Stimulated activated CD4-positive, alpha-beta T cell treated with anti-CD3 and anti-CD28 coated beads, Interleukin-1b, Interleukin-23, amount 100 ng/mL, for 48 hours (primary cell): ENCODE measurements around the gene COA1.
"Not testable (repeated sequence)": the region's sequence is repeated elsewhere in the genome, so short reads cannot be mapped to it uniquely, and the experiment has no call there.

ENCODE experiments used
- DNase-seq: peaks from one replicate; pipeline ENCODE4 v3.0.0-alpha.2; 2020

Gene COA1

DNA sequence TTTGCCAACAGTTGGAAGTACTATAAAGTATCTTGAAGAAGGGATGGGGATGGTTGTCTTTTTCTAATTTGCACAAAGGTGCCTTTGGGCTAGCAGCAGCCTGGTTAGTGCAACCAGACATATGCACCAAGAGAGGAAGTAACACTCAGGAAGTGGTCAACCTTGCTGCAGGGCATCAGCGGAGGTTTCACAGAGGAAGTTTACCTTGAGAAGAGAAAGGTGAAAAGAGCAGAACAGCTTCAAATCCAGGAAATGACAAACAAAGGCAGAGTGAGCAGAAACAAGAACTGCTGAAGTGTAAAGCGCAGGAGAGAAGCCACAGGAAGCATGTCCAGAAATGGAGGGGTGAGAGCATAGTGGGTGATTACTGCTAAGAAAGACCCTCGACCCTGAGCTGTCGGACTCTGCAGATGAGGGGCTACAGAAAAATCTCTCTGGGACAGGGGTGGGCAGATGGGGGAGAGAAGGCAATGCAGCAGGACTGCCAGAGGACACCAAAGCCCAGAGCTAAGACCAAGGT is 79.5 kb downstream of the COA1 start:
- peak; percentile 68 for DNase-seq

- DNase-seq = peak; percentile 76
These were observed 80.6 kb downstream of the COA1 start for GRCh38 chr7:43648473-43649406.

DNA sequence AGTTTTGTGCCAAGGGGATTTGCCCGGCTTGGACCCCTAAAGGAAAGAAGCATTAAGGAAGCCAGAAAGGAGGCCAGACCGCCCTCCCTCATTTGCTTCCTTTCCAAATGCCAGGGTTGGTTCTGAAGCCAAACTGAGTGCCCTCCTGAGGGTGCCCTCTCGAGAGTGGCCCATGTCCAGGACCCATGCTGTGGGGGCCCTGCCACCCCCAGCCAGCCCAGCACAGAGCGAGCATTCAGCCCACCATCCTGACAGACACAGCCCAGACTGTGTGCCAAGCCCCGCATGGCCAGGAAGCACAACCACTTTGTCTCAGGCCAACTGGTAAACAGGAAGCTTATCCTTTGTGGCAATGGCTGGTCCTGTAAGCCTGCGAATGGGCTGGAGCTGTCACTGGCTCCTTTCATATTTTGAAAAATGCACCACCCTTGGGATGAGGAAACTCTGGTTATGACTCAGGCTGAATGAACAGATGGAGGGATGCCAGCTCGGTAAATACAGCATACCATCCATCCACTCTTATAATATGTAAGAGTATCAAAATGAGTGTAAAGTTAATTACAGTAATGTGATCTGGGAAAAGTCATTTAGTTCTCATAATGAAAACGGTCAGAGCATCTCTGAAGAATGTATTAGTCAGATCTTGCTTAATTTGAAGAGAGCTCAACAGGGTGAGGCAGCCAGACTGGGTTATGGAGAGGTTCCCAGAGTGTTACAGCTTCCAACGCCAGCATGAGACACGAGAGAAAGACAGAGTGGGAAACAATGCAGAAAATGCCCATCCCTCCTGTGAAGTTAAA is 81.5 kb downstream of the COA1 start:
- peak; percentile 75 for DNase-seq

DNA sequence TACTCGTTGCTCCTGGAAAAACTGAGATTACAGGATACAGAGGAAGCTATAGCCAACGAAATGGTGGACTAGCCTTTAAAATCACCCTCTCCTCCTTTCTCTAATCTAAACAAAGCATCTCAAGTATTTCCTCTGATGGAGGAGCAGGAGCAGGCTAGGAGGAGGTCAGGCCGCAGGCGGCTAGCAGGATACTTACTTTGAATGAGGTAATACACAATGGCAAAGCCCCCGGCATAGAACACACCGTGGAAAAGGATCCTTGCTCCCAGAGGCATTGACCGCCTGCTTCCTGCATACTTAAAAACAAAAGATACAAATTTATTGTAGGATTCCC is 82.0 kb downstream of the COA1 start:
- no peak for DNase-seq

GRCh38 chr7:43646603-43647338 is 82.6 kb downstream of the COA1 start:
- DNase-seq = no peak

DNA sequence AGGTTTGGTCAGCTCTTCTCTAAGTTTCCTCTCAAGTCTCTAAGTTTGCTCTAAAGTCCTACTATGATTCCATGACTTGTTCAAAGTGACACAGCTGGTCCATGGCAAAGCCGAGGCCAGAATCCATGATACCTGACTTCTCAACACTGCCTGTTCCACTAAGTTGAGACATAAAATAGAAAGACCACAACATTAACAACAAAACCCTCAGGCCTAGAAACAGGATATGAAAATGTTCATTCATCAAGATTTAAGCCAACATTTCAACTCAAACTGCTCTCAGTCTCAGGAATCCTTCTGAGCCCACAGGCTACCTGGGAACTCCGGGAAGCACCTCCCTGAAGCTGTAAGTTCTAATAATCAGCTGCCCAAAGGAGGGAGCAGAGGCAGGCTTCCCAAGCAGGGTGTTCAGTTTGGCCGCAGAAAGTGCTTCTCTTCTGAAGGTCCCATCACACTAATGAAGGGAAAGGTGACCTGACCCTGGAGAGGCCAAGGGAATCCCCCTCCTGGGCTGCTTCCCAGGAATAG is 83.6 kb downstream of the COA1 start:
- no peak for DNase-seq

DNA sequence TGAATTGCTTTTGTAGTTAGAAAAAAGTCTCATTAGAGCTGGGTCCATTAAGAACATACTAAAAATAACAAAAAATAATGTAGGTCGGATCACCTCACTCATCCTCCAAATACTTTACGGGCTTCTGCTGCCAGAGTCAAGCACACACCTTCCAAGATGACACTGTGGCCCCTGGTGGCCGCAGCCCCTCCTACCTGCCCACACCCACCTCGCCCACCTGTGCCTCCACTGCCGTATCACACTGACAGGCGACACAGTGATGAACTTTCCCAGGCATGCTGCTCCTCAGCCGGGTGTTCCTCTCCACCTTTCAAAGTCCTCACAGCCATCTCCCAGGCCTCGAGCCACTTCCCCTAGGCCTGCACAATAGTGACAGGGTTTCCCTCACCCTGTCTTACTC is 85.5 kb downstream of the COA1 start:
- DNase-seq = no peak

DNA sequence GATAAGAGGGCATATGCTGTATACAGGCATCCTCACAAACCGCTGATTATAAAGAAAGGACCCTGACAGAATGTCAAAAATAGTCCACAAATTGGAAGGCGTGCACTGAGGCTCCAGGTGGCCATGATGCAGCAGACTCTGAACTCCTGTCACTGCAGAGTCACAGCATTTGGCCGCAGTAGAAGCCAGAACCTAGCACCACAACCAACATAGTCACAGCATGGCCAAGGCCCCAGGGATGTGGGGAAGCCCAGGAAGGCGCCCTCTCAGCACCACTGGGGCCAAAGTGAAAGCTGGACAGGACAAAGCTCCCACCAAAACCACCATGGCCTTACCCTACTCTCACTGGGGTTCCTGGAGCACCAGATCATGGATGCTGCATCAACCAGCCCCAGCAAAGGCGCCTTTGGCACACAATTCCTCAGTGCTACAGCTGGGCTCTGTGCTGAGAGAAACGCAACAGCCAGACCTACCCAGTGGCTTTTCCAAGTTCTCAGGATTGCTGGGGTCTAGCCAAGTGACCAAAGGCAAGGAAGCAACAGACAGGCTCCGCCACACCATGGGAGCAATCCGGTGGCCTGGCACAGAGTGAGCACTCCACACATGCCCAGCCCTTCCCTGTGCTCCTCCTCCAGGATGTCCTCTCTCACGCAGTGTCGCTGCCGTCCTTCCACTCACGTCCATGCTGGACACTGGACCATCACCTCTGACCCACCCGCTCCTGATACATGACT is 86.3 kb downstream of the COA1 start:
- DNase-seq = no peak

DNA sequence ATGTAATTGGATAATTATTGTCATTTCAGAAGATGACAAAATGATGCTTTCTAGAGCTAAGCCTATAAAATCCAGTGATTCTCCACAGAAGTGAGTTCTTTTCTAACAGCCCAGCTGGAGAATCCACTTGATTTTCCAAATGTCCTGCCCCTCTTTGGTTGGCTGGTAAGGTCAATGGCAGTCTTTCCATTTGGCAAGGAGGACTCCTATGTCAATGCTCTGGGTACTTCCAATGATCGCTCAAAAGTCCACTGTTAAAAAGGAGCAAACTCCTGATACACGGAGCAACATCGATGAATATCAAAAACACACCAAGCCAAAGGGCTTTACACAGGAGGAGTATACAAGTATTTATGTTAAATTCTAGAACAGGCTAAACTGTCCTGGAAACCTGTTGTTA is 88.6 kb downstream of the COA1 start:
- no peak for DNase-seq

DNA sequence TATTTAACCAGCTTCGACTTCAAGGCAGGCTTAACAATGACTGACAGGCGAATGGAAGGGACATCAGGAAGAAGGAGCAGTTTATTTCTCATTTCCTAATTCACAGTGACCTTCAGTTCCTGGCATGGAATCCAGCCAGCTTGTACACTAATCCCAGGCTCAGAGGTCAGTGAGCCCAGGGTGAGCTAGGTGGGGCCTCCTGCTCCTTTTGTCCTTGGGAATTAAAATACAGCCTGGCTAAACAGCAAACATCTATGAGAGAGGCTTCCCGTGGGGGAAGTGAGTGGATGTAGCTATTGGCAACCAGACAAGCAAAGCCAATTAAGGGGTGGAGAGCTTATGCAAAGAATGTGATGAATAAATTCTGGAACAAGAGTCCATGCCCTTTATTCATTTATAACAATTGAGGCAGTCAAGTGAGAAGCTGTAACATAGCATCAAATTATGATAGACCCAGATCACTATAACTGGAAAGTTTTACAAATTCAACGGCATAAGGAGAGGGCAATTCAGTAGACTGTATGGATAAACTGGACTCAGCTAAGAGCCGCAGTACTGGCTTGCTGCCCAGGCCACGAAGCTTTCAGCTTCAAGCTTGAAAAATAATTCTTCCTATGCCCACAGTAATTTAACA is 89.3 kb downstream of the COA1 start:
- no peak for DNase-seq

DNA sequence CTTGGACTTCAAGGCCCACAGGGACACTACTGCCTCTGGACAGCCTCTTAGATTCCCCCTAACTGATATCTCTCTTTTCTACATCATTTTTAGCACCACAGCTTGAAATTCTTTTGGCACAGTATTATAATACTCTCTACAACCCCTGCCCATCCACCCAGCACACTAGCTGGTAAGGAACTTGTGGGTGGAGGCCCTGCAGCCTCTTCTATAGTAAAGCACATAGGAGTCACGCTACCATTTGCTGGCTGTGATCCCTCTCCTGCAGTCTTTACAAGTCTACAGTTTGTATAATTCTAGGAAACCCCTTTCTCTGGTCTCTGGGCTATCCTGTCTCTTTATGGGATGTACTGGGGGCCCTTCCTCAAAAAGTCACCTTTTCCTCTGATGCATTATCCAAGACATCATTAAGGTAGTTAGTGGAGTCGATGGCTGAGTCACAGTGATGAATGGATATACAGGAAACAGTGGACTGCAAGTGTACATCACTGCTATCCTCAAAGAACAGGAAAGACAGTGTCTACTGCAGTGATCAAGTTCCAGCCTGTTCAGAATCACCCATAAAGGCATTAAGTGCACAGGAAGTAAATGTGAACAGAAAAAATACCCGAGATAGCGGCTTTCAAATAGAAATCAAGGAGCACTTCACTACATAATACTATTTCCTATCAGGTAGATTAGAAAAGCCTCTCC is 92.1 kb downstream of the COA1 start:
- DNase-seq = no peak

- DNase-seq = no peak
These were observed 93.2 kb downstream of the COA1 start for GRCh38 chr7:43636093-43636492.

- no peak for DNase-seq
These were observed 94.9 kb downstream of the COA1 start for GRCh38 chr7:43634384-43634783.

GRCh38 chr7:43632746-43633145 is 96.6 kb downstream of the COA1 start:
- no peak for DNase-seq

- no peak for DNase-seq
These were observed 97.8 kb downstream of the COA1 start for GRCh38 chr7:43631559-43631958.

GRCh38 chr7:43630482-43630881 is 98.8 kb downstream of the COA1 start:
- DNase-seq = no peak

DNA sequence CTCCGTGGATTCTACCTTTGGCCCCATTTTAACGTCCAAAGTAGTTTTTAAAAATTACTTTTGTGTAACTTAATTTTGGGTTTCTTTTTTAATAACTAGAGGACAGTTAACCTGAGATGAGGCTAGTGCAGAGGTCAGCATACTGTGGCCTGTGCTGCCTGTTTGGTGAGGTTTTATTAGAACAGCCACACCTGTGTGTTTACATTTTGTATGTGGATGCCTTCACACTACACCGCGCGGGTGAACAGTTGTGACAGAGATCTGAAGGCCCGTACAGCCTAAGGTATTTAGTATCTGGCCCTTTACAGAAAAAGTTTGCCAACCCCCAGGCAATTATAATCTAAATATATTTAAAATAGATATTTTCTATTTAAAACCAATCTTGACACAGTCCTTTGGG is 99.5 kb downstream of the COA1 start:
- no peak for DNase-seq

- no peak for DNase-seq
These were observed 100.9 kb downstream of the COA1 start for GRCh38 chr7:43628431-43628830.

- not testable (repeated sequence) for DNase-seq
These were observed 101.5 kb downstream of the COA1 start for GRCh38 chr7:43627798-43628197.

DNA sequence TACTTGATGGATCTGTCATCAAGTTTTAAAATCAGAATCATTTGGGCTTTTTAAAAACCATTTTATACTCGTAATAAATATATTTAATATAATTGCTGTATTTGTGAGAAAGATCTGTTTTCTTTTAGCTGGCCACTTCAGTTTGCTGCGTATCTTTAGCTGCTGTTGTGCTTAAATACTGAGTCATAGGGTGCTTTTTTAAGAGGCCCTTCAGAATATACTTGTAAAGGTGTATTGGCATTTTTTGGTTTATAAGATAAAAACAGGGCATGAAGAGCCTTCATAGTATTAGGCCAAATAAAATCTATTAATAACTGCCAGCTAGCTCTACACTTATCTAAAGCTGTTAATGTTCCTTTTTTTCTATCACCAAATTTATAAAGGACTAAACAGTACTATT is 102.6 kb downstream of the COA1 start:
- no peak for DNase-seq

GRCh38 chr7:43625980-43626379 is 103.3 kb downstream of the COA1 start:
- no peak for DNase-seq
